Activated naive CD8-positive, alpha-beta T cell treated with anti-CD3 and anti-CD28 coated beads, Interleukin-2, amount 50 U/mL, for 16 hours (primary cell): ENCODE measurements around the gene CACNG7.

ENCODE experiments used
- DNase-seq: peaks from one replicate; pipeline ENCODE4 v3.0.0-alpha.2; 2020; ENCODE audit warnings: low read depth, low spot score

The CACNG7 gene

DNA sequence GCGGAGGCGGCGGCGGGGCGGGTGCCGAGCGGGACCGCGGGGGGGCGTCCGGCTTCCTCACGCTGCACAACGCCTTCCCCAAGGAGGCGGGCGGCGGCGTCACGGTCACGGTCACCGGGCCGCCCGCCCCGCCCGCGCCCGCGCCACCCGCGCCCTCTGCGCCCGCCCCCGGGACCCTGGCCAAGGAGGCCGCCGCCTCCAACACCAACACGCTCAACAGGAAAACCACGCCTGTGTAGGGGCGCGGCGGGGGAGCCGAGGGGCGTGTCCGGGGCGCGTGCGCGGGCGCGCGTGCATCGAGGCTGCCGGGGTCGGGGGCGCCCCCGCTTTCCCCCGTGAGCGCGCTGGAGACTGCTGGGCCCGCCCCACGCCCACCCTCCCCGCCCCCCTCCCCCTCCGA, 73.5 kb downstream of the CACNG7 start:
- no peak for DNase-seq

DNA sequence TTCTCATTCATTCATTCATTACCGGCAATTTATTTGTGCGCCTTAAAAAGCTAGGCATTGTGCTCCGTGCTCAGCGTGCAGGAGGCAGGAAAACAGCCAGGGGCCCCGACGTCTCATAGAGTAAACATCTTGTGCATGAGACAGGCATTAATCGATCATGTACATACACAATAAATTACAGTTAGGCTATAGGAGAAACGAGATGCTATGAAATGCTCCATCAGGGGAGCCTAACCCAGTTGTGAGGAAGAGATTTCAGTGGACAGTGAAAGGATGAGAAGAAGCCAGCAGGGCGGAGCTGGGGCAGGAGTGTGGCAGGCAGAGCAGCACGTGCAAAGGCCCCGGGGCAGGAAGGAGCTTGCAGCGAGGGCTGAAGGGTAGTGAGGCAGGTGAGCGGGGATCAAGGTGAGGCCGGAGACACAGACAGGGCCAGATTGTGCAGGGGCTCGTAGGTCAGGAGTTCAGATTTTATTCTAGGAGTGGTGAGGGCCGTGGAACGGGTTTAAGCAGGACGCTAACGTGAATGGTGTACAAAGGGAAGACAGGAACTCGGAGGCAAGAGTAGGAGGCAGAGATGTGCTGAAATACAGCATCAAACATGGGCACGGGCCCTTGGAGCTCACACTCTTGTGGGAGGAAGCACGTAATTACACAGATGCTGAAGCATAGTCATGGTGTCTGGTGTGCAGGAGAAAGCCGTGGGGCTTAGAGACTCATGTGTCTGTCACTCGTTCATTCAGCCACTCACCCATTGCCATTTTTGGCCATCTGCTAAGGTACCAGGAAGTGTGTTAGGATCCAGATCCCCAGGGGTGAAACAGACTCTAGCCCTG, 74.6 kb downstream of the CACNG7 start:
- no peak for DNase-seq

DNA sequence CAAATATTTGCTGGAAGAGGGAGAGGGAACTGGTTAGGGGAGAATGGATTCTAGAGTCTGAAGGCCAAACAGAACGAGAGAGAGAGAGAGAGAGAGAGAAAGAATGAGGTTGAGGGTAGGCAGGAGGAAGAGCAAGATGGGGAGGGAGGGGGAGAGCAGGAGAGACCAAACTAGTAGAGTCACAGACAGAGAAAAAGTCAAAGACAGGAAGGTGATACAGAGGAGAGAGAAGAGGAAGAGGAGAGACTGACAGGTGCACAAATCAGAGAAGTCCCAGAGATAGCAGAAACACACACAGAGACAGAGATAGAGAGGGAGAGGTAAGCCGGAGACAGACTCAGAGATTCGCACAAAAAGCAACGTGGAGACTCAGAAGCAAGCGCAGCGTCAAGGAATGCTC, 76.8 kb downstream of the CACNG7 start:
- no peak for DNase-seq

DNA sequence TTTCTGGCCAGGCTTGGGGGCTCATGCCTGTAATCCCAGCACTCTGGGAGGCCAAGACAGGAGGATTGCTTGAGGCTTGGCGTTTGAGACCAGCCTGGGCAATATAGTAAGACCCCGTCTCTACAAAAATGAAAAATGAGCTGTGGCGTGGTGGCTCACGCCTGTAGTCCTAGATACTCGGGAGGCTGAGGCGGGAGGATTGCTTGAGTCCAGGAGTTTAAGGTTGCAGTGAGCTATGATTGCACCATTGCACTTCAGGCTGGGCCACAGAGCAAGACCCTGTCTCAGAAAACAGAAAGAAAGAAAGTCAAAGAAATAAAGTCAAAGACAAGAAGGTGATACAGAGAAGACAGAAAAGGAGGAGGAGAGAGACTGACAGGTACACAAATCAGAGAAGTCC, 79.9 kb downstream of the CACNG7 start:
- no peak for DNase-seq

DNA sequence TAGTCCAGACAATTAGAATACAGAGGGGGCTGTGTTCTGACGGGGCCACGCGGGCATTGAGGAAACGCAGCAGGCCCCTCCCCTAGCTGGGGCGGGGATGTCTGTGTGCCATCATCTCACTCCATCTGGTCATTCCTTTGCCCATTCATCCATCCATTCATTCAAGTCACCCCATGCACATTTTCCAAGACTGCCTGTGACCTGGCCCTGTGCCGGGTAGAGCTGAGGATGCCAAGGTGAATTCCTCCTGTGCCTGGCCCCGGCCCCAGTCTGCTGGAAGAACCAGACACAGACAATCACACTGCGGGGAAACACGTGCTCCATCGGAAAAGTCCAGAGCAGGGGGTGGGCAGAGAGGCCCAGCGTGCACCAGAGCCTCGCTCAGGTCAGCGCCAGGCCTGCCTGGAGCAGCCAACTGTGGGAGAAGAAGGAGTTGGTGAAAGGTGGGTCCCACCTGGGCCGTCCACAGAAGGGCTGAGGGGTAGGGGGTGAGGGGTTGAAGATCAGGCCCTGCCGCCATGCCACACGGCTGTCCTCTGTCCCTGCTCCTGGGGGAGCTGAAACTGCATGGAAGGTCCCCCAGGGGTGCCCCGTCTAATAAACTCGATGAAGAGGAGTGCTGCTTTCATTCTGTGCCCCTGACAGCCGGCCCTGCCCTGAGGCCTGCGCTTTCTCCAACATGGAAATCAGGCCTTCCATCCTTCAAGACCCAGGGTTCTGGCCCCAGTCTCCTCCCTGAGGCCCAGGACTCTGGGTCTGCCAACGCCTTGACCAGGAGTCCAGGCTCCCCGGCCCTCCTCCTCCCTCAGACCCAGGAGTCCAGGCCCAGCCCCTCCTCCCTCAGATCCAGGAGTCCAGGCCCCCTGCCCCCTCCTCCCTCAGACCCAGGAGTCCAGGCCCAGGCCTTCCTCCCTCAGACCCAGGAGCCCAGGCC, 80.8 kb downstream of the CACNG7 start:
- DNase-seq, result no peak

DNA sequence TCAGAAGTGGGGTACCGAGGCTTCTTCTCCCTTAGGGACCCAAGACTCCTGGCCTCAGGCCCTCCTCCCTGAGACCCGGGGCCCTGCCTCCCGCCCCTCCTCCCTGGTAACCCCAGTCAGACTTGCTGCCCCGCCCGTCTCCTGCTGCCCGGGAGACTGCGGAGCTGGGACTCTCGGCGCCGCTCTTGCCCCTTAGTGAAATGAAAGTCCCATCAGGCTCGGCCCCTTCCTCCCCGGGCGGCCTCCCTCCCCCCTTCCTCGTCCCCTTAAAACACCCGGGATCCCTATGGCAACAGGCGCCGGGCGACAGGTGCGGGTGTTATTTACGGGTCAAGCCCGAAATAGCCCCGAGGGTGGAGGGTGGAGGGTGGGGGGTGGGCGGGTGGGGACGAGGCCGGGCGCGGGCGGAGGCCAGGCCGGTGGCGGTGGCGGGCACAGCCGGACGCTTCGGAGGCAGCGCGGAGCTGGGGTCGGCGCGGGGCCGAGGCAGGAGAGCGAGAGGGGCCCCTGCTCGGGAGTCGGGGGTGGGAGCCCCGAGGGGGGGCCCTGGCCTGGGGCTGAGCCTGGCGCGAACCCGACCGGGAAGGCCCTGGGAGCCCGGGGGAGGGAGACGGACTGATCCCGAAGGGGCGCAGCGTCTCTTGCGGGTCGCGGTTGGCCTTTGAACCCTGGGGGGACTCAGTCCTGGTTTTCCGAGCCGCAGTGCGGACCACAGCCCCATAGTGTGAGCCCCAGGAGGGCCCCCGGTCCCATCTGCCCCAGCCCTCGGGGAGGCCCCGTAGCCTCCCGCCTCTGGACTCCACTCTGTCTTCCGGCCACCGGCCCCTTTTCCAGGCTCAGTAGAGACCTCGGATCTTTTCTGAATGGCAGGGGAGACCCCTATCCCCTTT, 82.4 kb downstream of the CACNG7 start, which contains the start of gene CACNG6:
Gene CACNG6 (plus strand): TSS at position 414 of the 890 bp plus-strand sequence. CDS start 1,241 bp downstream, outside the sequence.
- DNase-seq, result no peak

DNA sequence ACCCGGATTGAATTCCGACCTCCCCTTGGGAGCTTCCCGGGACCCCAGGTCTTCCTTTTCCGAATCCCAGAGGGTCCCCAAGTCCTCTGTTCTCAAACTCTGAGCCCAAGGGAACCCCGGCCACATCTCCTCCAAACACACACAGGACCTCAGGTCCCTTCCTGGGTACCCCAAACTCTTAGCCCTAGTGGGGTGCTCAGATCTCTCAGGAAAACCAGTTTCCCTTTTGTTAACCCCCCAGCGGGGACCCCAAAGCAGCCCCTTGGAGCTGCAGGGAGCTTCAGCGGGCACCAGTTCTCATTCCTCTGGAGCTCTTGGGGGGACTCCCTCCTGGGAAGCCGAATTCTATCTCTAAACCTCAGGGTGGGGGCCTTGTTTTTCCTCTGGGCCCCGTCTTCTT, 83.1 kb downstream of the CACNG7 start:
- DNase-seq, result no peak

DNA sequence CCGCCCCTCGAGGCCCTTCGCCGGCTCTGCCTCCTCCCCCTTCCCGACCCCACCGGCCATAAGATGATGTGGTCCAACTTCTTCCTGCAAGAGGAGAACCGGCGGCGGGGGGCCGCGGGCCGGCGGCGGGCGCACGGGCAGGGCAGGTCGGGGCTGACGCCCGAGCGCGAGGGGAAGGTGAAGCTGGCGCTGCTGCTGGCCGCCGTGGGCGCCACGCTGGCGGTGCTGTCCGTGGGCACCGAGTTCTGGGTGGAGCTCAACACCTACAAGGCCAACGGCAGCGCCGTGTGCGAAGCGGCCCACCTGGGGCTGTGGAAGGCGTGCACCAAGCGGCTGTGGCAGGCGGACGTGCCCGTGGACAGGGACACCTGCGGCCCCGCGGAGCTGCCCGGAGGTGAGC, 83.7 kb downstream of the CACNG7 start:
- DNase-seq, result no peak

DNA sequence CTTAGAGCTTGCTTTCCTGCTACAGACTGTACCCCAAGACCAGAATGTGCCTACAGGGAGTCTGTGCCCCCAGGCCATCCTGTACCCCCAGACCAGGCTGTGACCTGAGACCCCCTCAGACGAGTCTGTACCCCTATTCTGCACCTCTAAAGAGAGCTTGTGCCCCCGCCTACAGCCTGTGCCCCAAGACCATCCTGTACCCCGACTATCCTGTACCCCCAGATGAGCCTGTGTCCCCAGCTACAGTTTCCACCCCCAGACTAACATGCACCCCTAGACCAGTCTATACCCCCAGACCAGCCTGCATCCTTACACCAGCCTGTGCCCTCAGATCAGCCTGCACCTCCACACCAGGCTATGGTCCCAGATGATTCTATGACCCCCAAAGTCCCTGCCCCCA, 84.4 kb downstream of the CACNG7 start:
- DNase-seq, result no peak
